Sigmoid colon (tissue), 7 donors: ENCODE measurements around the gene PXDN. TPM values are rescaled to one million over a fixed set of nuclear protein-coding genes. Genes with fewer than 3 reads are reported as not detected.

ENCODE experiments used
- DNase-seq: peaks from one replicate; pipeline ENCODE4 v3.0.0-alpha.2; 2019
- H3K27ac ChIP-seq, 4 donors: fragments of 200-600 bp; sonication (generic); one replicate each; pipeline ENCODE4 v1.5.1; 2016 to 2019; ENCODE audit warnings: mild to moderate bottlenecking in 1 of 4
- H3K27me3 ChIP-seq, 3 donors: fragments of 200-600 bp; sonication (generic); one replicate each; pipeline ENCODE4 v1.5.1; 2019; ENCODE audit warnings: mild to moderate bottlenecking in 1 of 3
- H3K36me3 ChIP-seq, 4 donors: fragments of 200-600 bp; sonication (generic); one replicate each; pipeline ENCODE4 v1.5.1; 2016 to 2019
- H3K4me1 ChIP-seq, 4 donors: fragments of 200-600 bp; sonication (generic); one replicate each; pipeline ENCODE4 v1.5.1; 2017 to 2019
- H3K4me3 ChIP-seq, 4 donors: fragments of 200-600 bp; sonication (generic); one replicate each; pipeline ENCODE4 v1.5.1; 2017 to 2019; ENCODE audit warnings: mild to moderate bottlenecking in 2 of 4, moderate library complexity in 1 of 4
- H3K9me3 ChIP-seq, 4 donors: fragments of 200-600 bp in 3 of 4; sonication (generic) in 3 of 4; one replicate each; pipeline versions ENCODE4 v1.5.1 to v1.6.1; 2013 to 2019
- CTCF ChIP-seq, 4 experiments: fragments of 450-650 bp in 3 of 4; fragments of 200-600 bp in 1 of 4; IDR thresholded peaks; one replicate each; pipeline ENCODE4 v1.5.1; 2016 to 2019; ENCODE audit warnings: antibody characterized with exemption in 4 of 4, mild to moderate bottlenecking in 3 of 4, moderate library complexity in 2 of 4
- EP300 ChIP-seq, 4 donors: sonication (generic); formaldehyde crosslinking; IDR thresholded peaks; one replicate each; pipeline ENCODE4 v1.6.1; 2017; ENCODE audit warnings: antibody characterized with exemption in 4 of 4
- POLR2A ChIP-seq, 2 donors: fragments of 450-650 bp; IDR thresholded peaks; one replicate each; pipeline ENCODE4 v1.6.1; 2016; ENCODE audit warnings: antibody characterized with exemption in 2 of 2, mild to moderate bottlenecking in 2 of 2, moderate library complexity in 2 of 2
- POLR2AphosphoS5 ChIP-seq, 4 donors: sonication (generic); formaldehyde crosslinking; IDR thresholded peaks; one replicate each; pipeline ENCODE4 v1.6.1; 2017; ENCODE audit warnings: antibody characterized with exemption in 4 of 4
- WGBS, 2 donors: extraction: QIAGEN DNeasy Blood & Tissue Kit; methylation state at CpG; one replicate each; pipeline ENCODE4 v1.1.7; 2013; 5-methylcytosine and 5-hydroxymethylcytosine counted together
- intact Hi-C: fragments of 100-400 bp; cut with DNase I; formaldehyde crosslinking; loops from one replicate; pipeline ENCODE4 v1.15.1; 2023
- polyA plus RNA-seq, 3 donors: library from polyadenylated mRNA; stranded (reverse); fragments of 200-250 nt; gene quantifications; one replicate each; pipeline ENCODE4 v1.2.3, GENCODE V29; 2013
- total RNA-seq, 4 donors: library from RNA; depleted of rRNA; stranded (reverse); fragments of >200 nt; gene quantifications; one replicate each; pipeline ENCODE4 v1.1.0, GENCODE V29; 2016
- donor health status: healthy with polysubstance abuse.
- donor health status: Bipolar disorder and iron deficiency.
- donor health status: healthy.

Gene PXDN
- total and polyA plus RNA-seq, 7 donors: 1.2 to 126 (median 34.4) TPM

GRCh38 chr2:1588051-1588977, 156.0 kb downstream of the PXDN start:
- Histone ChIP-seq H3K36me3 (no peaks in the 10 kb centered on the region), H3K27ac (no peak overlapping the region), H3K9me3 (no peaks in the 10 kb centered on the region), H3K27me3 (no peaks in the 10 kb centered on the region), H3K4me1 (peaks cover 0 to 23% (median 16%) of the 10 kb centered on the region in 4 donors), H3K4me3 (no peak overlapping the region)
- TF ChIP-seq CTCF (IDR thresholded peaks at IDR 0.05) (no peak), EP300 (IDR thresholded peaks at IDR 0.05) (no peak)
- 83 to 84% methylated on average over 27 of the region's 27 CpGs for WGBS, 2 donors
- DNase-seq: no peak
- intact Hi-C loops: no loop called here

GRCh38 chr2:1586923-1587840, 157.1 kb downstream of the PXDN start:
- WGBS, 2 donors: 59 to 73% methylated on average over 17 of the region's 17 CpGs

GRCh38 chr2:1586251-1586922, 157.9 kb downstream of the PXDN start:
- no peaks in the 10 kb centered on the region for H3K27me3 ChIP-seq
- intact Hi-C loops: no loop called here

More at GRCh38 chr2:1586923-1587840, 157.1 kb downstream of the PXDN start:
- Histone ChIP-seq H3K36me3 (no peaks in the 10 kb centered on the region), H3K4me1 (peaks cover 0 to 16% (median 12%) of the 10 kb centered on the region in 4 donors), H3K4me3 (no peak overlapping the region), H3K27ac (no peak overlapping the region), H3K27me3 (no peaks in the 10 kb centered on the region), H3K9me3 (no peaks in the 10 kb centered on the region)
- no peak for TF ChIP-seq POLR2A (IDR thresholded peaks at IDR 0.05)
- no peak for TF ChIP-seq POLR2AphosphoS5 (IDR thresholded peaks at IDR 0.05)
- no peak for TF ChIP-seq EP300 (IDR thresholded peaks at IDR 0.05)
- TF ChIP-seq CTCF (IDR thresholded peaks at IDR 0.05): no peak
- no peak for DNase-seq
- intact Hi-C loops: no loop called here

More at GRCh38 chr2:1586251-1586922, 157.9 kb downstream of the PXDN start:
- WGBS, 2 donors: 74 to 82% methylated on average over 14 of the region's 14 CpGs
- Histone ChIP-seq H3K36me3 (no peaks in the 10 kb centered on the region), H3K27ac (no peak overlapping the region), H3K4me3 (no peak overlapping the region), H3K9me3 (no peaks in the 10 kb centered on the region), H3K4me1 (peaks cover 0 to 8% (median 4%) of the 10 kb centered on the region in 4 donors)
- no peak for TF ChIP-seq EP300 (IDR thresholded peaks at IDR 0.05)
- TF ChIP-seq POLR2AphosphoS5 (IDR thresholded peaks at IDR 0.05): no peak
- no peak for TF ChIP-seq CTCF (IDR thresholded peaks at IDR 0.05)
- TF ChIP-seq POLR2A (IDR thresholded peaks at IDR 0.05): no peak
- DNase-seq: no peak
